Superior temporal gyrus (tissue), 1 donor: ENCODE measurements around the gene MPL.

Experiments used
- DNase-seq: peaks from one replicate; pipeline ENCODE4 v3.0.0-alpha.2; 2016; ENCODE audit errors: extremely low spot score

The MPL gene

DNA sequence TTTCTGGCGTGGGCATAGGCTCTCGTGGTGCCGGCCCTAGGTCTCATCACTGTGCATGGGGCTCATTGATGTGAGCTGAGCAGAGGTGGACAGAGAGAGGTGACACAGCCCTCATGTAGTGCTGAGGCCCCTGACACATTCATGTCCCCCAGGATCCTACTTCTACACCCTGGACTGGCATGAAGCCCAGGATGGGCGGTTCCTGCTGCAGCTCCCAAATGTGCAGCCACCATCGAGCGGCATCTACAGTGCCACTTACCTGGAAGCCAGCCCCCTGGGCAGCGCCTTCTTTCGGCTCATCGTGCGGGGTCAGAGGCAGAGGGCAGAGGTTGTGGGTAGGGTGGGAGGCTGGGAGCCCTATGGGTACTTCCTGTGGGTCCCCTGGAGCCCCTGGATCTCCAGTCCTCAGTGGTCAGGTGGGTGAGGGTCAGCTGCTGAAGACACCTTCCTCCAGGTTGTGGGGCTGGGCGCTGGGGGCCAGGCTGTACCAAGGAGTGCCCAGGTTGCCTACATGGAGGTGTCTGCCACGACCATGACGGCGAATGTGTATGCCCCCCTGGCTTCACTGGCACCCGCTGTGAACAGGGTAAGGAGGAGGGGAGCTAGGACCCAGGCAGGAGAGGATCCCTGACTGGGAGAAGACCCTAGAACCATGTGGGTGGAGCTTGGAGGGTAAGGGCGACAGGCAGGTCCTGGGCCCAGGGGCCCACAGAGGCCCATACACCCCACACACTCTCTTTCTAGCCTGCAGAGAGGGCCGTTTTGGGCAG is 30.7 kb upstream of the MPL start:
- no peak for DNase-seq

DNA sequence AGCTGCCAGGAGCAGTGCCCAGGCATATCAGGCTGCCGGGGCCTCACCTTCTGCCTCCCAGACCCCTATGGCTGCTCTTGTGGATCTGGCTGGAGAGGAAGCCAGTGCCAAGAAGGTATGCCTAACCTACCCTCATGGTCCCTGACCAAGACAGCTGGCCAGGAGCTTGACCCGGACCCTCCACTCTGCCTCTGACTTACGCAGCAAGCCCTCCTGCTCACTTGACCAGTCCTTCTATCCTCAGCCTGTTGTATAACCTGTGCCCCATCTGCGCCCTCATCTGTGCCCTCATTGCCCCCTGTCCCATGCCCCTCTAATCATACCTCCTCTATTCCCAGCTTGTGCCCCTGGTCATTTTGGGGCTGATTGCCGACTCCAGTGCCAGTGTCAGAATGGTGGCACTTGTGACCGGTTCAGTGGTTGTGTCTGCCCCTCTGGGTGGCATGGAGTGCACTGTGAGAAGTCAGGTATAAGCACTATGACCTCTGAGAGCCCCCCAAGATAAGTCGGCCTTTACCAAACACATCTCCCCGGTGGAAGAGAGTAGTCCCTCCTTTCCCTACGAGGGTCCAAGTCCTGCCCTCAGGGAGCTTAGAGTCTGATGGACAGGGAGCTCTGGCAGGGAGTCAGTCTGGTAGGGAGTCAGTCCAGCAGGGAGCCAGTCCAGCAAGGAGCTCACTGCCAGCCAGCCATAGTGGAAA is 30.0 kb upstream of the MPL start:
- DNase-seq = no peak

DNA sequence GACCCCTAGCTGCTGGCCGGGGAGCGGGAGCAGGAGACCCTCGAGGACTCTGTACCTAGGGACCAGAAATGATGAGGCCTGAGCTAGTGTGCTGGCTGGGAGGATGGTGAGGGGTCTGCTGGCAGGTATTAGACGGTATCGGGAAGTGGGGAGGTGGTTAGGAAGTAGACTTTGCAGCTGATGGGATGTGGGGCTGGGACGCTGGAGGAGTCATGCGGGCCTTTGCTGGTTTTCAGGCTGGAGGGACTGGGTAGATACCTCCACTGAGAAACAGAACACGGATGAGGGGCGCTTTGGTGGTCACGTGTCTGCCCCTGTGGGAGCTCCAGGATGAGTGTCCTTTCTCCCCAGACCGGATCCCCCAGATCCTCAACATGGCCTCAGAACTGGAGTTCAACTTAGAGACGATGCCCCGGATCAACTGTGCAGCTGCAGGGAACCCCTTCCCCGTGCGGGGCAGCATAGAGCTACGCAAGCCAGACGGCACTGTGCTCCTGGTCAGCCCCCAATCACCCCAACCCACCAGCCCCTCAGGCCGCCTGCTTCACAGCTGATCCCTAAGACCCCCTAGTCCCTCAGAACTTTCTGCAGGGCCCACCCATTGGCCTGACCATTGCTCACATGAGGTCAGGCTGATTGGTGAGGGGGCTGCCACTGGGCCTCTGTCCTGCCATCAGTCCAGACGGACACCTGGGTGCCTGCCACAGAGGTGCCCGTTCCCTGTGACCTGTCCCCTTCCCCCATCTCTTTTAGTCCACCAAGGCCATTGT is 28.8 kb upstream of the MPL start:
- no peak for DNase-seq

DNA sequence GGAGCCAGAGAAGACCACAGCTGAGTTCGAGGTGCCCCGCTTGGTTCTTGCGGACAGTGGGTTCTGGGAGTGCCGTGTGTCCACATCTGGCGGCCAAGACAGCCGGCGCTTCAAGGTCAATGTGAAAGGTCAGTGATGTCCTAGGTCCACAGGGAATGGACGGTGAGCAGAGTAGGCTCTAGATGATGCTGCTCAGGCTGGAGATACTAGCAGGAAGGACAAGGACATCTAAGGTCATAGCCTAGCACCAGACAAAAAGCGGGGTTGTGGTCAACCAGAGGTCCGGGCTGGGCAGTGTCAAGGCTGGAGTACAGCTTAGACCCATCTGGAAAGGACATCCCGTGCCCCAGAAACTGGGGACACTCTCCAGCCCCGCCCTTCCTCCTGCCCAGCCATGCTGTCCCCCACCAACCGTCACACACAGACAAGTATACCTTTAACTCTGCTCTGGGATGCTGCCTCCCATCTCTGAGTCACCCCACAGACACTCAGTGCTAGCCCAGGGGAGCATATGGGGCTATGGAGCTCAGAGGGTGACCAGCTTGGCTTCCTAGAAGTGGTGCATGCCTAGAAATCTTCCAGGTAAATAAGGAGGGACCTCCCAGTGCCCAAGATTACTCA is 28.1 kb upstream of the MPL start:
- DNase-seq = no peak

DNA sequence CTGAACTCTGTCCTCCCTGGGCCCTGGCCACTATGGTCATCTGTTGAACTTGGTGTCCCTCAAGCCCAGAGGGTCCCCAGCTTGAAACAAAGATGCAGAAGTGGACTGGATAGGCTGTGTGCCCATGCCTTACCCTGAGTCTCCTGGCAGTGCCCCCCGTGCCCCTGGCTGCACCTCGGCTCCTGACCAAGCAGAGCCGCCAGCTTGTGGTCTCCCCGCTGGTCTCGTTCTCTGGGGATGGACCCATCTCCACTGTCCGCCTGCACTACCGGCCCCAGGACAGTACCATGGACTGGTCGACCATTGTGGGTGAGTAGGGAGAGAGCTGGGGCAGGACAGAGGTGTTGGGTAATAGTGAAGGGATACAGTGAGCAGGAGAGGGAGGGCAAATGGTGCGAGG is 26.1 kb upstream of the MPL start:
- DNase-seq = no peak

- no peak for DNase-seq
Measured at GRCh38 chr1:43312212-43312623, 25.4 kb upstream of the MPL start.

GRCh38 chr1:43312663-43313515 is 24.7 kb upstream of the MPL start:
- DNase-seq = no peak

DNA sequence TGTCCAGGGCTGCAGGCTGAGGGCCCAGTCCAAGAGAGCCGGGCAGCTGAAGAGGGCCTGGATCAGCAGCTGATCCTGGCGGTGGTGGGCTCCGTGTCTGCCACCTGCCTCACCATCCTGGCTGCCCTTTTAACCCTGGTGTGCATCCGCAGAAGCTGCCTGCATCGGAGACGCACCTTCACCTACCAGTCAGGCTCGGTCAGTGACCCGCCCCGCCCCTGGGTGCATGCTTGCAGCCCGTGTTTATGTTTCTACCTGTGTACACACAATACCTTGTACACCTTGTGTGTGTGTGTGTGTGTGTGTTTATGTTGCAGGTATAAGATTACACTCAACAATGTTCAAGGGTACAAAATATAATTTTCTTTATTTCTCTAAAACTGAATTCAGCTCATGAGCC is 23.8 kb upstream of the MPL start:
- no peak for DNase-seq

GRCh38 chr1:43314233-43314632 is 23.4 kb upstream of the MPL start:
- DNase-seq = no peak

DNA sequence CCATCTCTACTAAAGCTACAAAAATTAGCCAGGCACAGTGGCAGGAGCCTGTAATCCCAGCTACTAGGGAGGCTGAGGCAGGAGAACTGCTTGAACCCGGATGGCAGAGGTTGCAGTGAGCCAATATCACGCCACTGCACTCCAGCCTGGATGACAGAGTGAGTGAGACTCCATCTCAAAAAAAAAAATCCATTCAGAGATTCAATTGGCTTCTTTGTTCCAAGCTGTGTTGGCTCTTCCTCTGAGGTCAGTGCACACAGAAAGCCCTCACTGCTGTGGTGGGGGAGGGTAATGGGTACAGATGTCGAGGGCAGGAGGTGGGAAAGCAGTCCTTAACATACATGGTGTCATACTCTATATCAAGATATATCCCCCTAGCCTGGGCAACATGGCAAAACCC is 22.1 kb upstream of the MPL start:
- DNase-seq = peak; percentile 83

DNA sequence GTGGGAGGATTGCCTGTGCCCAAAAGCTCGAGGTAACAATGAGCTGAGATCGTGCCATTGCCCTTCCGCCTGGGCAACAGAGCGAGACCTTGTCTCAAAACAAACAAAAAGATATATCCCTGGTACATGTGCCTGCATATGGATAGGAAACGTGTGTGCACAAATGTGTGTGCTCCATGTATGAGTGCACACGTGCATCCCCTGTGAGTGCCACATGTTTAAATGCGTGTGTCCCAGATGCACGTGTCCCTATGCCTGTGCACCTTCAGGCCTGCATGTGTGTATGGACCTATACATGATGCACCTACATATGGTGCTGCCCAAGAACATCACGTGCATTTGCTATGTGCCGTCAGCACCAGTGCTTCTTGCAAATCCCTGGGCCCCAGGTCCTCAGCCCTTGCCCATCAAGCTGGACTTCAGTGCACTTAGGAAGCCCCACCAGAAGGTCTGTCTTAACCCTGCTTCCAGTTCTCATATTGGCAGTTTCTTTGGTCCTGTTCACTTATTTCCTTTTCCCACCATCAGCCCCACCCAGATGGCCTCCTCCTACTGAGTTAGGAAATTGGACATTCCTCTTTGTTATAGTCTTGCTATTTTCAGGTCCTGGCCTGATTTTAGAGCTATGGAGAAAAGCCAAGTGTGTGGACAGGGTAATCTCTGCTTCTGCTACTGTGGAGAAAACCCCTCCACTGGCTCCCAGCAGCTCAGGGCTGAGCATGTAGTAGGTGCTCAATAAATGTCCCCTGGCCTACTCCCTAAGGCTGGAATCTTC is 21.5 kb upstream of the MPL start:
- peak; percentile 20 for DNase-seq

DNA sequence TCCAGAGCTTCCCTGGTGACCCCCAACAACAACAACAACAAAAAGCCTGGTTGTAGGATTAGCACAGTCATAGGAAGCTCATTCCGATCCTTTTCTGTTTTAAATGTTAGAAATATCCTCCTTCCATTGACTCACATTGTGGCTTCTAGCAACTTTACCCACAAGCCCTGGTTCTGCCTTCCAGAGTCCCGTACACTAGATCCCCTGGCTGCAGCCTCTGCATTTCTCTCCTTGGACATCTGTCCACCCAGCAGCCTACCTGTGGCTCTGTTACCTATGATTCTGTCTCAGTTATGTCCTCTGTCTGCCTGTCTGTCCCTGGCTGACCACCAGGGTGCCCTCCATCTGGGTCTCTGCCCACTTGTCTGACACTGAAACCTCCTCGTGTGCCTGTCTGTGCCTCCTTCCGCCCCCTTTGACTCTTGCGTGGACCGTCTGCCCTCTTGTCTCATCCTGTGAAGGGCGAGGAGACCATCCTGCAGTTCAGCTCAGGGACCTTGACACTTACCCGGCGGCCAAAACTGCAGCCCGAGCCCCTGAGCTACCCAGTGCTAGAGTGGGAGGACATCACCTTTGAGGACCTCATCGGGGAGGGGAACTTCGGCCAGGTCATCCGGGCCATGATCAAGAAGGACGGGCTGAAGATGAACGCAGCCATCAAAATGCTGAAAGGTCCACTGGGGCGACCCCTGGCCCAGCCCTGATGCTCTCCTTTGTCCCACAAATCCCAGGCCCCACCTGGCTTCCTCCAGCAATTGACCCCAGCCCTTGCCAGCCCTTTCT is 20.7 kb upstream of the MPL start:
- DNase-seq = no peak

GRCh38 chr1:43317817-43318471 is 19.7 kb upstream of the MPL start:
- peak; percentile 86 for DNase-seq

DNA sequence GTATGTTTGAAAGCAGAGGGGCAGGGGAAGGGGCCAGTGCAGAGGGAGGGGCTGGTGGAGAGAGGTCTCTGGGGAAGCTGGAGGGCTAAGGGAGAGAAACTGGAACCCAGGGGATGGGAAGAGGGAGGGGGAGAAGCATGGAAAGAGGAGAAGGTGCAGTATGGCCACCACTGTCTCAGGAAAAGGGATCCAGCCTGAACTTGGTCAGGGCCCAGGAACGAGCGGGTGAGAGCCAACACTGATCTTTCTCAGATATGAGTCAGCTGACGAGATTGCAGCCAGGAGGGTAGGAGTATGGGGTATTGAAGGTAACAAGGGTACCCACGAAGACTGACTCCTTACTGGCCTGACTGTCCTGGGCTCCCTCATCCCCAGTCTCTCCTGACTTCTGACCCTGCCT is 18.8 kb upstream of the MPL start:
- DNase-seq = no peak

- DNase-seq = no peak
Measured at GRCh38 chr1:43319288-43319687, 18.3 kb upstream of the MPL start.

- DNase-seq = no peak
Measured at GRCh38 chr1:43319766-43320165, 17.9 kb upstream of the MPL start.

- DNase-seq = no peak
Measured at GRCh38 chr1:43321331-43321891, 16.2 kb upstream of the MPL start.

DNA sequence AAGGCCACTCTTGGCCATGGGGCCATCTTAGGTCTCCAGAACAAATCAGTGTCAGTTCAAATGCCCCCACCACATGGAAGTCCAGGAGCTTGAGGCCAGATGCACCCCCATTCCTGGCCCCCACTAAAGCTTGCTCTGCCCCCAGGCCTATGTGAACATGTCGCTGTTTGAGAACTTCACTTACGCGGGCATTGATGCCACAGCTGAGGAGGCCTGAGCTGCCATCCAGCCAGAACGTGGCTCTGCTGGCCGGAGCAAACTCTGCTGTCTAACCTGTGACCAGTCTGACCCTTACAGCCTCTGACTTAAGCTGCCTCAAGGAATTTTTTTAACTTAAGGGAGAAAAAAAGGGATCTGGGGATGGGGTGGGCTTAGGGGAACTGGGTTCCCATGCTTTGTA is 15.1 kb upstream of the MPL start:
- DNase-seq = no peak

DNA sequence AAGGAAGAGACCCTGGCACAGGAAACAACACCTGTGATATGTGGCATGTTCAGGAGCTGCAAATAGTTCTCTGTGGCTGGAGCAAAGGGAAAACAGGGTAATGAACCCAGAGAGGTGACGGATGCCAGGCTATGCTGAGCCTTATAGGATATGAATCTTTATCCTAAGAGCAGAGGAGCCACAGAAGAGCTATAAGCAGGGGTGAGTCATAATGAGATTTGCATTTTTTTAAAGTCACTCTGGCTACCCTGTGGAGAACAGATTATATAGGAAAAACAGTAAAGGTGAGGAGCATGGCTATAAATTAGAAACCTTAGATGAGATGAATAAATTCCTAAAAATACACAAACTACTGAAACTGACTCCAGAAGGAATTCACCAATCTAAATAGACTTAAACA is 12.8 kb upstream of the MPL start:
- no peak for DNase-seq
